Coronary artery (tissue), 2 donors: ENCODE data around the gene LARP4B.

ENCODE experiments used
- DNase-seq: peaks from one replicate; pipeline ENCODE4 v3.0.0-alpha.2; 2017; ENCODE audit warnings: low spot score
- H3K27ac ChIP-seq, 2 donors: fragments of 200-600 bp; sonication (generic); one replicate each; pipeline ENCODE4 v1.5.1; 2016 to 2019
- H3K4me3 ChIP-seq: fragments of 200-600 bp; sonication (generic); 2 replicates; pipeline ENCODE4 v1.5.1; 2016; ENCODE audit warnings: mild to moderate bottlenecking, moderate library complexity
- CTCF ChIP-seq: fragments of 200-600 bp; sonication (generic); IDR thresholded peaks from one replicate; pipeline ENCODE4 v1.5.1; 2019; ENCODE audit warnings: antibody characterized with exemption

The LARP4B gene

GRCh38 chr10:811379-812175, 119.9 kb downstream of the LARP4B start:
- Histone ChIP-seq H3K27ac (no peak overlapping the region), H3K4me3 (no peak overlapping the region)
- TF ChIP-seq CTCF, result no peak
- DNase-seq, result peak; percentile 11

- Histone ChIP-seq H3K27ac (no peak overlapping the region), H3K4me3 (no peak overlapping the region)
- peak; percentile 50 for DNase-seq
- TF ChIP-seq CTCF, result no peak
These were observed 121.1 kb downstream of the LARP4B start for GRCh38 chr10:810351-810846.

- H3K4me3 ChIP-seq, result no peak overlapping the region
- H3K27ac ChIP-seq, result no peak overlapping the region
- no peak for TF ChIP-seq CTCF
- DNase-seq, result peak; percentile 46
These were observed 121.7 kb downstream of the LARP4B start for GRCh38 chr10:809671-810350.

GRCh38 chr10:807958-808353, 123.5 kb downstream of the LARP4B start:
- no peak overlapping the region for H3K4me3 ChIP-seq
- TF ChIP-seq CTCF, result no peak
- no peak overlapping the region for H3K27ac ChIP-seq
- peak; percentile 26 for DNase-seq

- peak; percentile 56 for DNase-seq
- no peak for TF ChIP-seq CTCF
- Histone ChIP-seq H3K4me3 (no peak overlapping the region), H3K27ac (no peak overlapping the region)
These were observed 124.1 kb downstream of the LARP4B start for GRCh38 chr10:807163-807957.

- H3K27ac ChIP-seq, result no peak overlapping the region
- TF ChIP-seq CTCF, result no peak
- H3K4me3 ChIP-seq, result no peak overlapping the region
- DNase-seq, result peak; percentile 56
These were observed 124.9 kb downstream of the LARP4B start for GRCh38 chr10:806451-807162.
